ENCODE results near the gene CAPRIN2.

The CAPRIN2 gene, protein sequence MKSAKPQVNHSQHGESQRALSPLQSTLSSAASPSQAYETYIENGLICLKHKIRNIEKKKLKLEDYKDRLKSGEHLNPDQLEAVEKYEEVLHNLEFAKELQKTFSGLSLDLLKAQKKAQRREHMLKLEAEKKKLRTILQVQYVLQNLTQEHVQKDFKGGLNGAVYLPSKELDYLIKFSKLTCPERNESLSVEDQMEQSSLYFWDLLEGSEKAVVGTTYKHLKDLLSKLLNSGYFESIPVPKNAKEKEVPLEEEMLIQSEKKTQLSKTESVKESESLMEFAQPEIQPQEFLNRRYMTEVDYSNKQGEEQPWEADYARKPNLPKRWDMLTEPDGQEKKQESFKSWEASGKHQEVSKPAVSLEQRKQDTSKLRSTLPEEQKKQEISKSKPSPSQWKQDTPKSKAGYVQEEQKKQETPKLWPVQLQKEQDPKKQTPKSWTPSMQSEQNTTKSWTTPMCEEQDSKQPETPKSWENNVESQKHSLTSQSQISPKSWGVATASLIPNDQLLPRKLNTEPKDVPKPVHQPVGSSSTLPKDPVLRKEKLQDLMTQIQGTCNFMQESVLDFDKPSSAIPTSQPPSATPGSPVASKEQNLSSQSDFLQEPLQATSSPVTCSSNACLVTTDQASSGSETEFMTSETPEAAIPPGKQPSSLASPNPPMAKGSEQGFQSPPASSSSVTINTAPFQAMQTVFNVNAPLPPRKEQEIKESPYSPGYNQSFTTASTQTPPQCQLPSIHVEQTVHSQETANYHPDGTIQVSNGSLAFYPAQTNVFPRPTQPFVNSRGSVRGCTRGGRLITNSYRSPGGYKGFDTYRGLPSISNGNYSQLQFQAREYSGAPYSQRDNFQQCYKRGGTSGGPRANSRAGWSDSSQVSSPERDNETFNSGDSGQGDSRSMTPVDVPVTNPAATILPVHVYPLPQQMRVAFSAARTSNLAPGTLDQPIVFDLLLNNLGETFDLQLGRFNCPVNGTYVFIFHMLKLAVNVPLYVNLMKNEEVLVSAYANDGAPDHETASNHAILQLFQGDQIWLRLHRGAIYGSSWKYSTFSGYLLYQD

DNA sequence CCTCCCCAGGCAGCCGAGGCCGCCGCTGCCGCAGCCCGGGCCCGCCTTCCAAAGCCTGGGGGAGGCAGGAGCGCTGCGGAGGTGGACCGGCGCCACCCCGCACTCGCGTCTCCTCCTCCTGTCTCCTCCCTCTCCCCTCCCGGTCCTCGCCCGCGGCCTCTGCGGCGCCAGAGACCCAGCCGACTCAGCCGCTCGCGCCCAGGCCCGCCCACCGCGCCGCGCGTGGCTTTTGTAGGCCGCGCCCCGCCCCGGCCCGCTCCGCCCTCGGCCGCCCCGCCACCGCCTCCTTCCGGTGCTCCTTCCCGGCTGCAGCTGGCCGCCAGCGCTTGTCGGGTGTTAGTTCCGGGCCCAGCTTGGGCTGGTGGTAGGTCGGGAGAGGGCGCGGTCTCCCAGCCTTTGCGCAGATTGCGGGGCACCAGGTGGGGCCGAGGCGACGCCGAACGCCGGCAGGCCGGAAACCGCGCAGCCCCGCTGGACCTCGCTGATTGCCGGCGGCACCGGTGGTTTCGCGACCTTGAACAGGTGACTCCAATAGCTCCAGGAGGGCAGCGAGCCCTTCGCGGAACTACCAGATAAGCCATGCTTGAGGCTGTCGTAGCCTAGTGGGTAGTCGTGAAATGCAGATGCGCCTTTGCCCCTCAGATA lies at the start of gene CAPRIN2:
Gene CAPRIN2, minus strand, starts transcription at position 202 of the 645 bp plus-strand sequence. CDS start 1,431 bp downstream, outside the sequence.
- DNase-seq (ENCODE audit: low read depth in 2 of 2), result peak; percentile 90

DNA sequence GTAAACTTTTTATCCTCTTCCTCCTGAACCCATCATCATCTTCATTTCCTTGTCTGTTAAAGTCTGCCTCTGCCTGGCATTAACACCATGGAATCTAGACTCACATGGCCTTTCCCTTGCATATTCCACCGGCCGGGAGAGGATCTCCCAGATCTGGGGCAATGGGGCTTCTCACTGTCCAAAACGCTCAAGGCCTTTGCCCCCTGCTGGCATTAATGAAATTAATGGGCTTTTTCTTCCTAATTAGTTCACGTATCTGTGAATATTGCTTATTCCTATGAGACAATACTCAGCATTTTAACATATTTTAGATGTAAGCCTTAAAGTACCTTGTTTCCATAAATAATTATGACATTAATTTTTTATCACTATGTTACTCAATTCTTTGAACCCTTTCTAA lies 42.9 kb upstream of the CAPRIN2 start:
- no peak for DNase-seq (ENCODE audit: low read depth in 2 of 2)

DNA sequence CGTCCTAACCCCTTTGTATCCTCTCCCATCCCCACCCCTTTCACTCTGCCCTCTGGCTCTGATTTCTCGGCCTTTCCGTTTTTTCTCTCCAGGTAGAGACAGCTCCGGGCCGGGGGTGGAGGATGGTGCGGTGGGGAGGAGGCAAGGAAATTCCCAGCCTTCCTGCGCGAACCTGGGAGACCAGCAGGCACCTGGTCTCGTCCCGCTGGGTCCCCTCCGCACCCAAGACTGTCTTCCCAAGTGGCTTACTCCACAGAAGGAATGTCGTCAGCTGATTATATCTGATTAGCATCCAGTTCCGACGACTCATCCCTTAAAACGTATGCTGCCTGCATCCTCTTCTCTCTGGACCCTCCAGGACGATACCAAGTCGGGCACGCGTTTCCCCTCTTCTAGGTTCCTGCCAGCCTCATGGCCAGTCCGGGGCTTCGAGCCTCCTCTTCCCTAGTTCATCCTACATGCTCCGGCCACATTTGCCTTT lies 42.2 kb upstream of the CAPRIN2 start:
- no peak for DNase-seq (ENCODE audit: low read depth in 2 of 2)

DNA sequence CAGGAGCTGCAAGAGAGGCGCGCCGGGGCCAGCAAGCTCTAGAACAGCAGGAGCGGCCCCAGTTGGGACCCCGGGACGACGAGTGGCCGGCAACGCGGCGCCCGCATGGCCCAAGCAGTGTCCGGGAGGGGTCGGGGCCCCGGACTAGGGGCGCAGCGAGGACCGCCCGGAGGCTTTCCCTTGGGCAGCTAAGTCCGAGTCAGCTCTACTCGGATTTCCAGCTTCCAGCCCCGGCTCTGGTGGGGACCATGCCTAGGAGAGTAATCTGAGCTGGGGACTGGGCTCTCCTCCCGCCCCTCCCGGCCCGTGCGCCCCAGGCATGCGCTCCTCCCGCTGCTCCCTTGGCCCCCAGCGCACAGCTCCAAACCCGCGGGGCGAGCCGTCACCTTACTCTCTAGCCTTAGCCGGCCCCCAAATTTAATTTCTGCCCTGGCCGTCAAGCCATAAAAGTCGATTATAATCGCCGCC lies 41.6 kb upstream of the CAPRIN2 start:
- no peak for DNase-seq (ENCODE audit: low read depth in 2 of 2)

DNA sequence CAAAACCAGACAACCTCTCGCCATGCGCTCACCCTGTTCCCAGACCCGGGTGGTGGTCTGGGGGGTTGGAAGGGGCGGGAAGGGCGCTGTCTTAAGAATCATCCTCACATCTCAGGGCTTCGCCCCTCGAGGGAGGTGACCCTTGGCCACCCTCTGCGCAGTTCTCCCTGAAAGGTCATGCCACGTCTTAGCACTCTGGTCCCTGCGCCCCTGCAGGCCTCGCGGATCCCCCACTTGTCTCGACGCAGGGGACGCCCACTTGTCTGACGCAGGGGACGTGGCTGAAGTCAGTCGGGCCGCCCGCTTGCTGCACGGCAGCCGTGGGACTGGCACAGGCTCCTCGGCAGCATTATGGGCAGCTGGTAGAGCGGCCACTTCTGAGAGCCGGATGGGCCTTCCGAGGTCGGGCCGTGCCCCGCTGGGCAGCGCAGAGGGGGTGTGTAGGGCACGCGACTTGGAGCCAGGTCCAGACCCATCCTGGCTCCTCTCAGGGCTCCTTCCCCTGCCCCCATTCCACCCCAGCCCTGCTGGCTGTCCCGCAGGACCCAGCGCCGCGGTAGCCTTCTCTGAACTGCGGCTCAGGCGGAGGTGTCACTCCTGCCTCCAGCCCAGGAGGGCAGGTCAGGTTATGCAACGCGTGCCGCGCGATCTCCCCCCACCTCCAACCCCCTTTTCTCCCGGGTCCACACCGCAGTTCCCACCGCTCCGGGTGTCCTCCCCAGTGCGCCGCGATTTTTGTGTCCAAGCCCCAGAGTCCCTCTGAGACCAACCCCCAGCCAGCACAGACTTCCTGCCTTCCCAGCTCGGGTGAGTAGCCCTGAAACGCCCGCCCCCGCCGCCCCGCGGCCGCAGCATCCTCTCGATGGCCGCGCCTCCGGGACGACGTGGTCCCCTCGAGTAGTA lies 40.9 kb upstream of the CAPRIN2 start:
- DNase-seq (ENCODE audit: low read depth in 2 of 2), result peak; percentile 66 to 74

DNA sequence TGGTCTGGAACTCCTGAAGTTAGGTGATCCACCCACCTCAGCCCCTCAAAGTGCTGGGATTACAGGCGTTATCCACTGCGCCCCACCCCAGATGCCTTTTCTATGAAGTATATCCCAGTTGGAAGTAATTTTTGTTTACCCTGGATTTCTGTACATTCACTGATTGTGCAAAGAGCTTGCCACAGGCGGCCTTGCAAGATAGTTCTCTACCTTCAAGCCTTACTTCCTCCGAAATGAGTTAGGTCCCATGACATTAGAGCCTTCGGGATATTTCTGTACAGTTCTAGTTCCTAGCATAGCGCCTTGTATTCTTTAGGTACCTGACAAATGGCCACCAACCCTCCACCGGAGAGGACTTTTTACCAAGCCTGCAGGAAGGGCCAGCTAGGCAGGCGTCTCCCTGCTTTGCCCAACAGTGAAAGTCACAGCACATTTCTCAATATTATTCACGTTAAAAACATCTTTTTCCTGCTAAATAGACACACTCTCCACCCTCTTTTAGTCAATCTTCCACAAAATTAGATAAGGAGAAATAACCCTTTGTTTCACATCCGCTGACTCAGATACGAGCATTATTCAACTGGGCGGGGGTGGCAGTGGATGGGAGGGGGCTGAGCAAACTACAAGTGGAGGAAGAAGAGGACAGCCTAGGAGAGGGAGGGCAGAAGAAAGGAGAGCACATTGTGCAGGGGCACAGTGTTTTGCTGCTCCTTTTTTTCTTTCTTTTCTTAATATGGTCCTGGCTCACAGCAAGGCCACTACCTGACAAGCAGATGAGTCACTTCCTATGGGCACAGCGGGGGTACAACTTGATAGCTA lies 40.0 kb upstream of the CAPRIN2 start:
- DNase-seq (ENCODE audit: low read depth in 2 of 2), result peak; percentile 13 to 33

DNA sequence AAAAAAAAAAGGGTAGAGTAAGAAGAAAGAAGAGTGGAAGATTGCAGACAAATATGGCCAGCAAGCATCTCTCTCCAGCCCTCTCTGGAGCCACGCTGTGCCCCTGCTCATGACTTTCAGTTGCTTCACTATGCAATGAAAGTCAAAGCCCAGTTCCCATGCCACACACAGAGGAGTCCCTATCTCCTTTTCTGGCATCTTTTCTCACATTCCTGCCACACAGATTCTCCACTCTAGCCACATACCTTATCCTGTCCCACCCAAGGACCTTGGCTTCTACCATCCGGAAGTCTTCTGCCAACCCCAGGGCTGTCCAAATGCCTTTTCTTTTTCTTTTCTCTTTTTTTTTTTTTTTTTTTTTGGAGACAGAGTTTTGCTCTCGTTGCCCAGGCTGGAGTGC lies 39.3 kb upstream of the CAPRIN2 start:
- DNase-seq (ENCODE audit: low read depth in 2 of 2), result no peak

DNA sequence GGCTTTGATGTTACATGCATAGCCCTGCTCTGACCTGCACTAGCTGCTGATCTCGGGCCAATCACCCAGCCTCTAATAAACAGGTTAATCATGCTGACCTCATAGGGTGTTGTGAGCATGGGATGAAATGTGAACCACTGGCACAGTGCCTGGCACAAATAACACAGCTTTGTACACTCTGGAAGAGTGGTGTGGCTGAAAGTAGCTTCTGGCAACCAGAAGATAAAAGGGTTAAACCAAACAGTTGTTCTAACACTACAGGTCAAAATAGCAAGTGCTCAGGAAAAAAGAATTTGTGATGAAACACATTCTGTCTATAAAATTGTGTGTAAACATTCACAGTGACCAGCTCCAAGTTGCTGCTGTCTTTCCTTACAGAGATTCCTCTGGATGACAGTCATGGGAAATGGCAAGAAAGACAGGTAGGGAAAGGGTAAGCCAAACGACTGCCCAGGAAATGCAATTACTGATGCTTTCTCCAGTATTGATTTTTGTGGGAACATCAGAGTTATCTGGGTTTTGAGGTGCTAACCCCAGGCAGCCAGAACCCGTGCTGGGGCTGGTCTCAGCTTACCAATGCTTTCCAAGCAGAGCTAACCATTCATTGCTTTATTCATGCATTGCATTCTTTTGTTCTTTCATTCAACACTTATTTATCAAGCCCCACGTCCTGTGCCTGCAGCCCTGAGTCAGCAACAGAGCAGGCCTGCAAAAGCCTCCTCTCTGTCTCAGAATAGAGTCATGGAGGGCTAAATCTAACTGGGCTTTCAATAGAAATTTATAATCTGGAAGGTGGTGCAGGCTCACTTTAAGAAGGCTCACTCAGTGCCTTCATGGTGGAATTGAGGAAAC lies 38.1 kb upstream of the CAPRIN2 start:
- no peak for DNase-seq (ENCODE audit: low read depth in 2 of 2)

DNA sequence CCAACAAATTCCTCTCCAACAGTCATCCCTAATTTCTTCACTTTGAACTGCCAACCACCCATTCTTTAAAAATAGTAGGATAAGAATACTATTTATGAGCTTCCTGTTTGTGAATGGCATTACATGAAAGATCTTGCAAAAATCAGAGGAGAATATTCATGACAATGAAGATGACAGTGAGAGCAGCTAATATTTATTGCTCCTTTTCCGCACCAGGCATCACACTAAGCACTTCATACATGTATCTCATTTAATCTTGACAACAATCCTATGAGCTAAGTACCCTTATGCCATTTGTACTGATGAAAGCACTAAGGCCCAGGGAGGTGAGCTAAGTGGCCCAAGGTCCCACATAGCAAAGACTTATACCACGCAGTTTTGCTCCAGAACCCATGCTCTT lies 37.3 kb upstream of the CAPRIN2 start:
- no peak for DNase-seq (ENCODE audit: low read depth in 2 of 2)

DNA sequence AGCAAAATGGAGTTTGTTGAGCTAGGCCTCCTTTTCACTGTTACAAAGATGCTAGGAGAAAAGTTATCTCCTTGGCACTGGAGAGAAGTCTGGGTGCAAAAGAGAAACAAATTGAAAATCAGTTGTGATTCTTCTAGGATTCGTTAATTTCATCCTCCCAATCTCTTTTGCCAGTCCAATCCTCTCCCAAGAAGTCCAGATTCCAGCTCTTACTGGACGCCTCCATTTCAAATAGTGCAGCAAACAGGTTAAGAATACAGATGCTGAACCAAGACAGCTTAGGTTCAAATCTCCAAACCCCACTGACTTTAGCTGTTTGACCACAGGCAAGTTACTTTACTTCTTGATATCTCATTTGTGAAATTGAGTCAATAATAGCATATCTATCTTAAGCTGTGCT lies 34.0 kb upstream of the CAPRIN2 start:
- no peak for DNase-seq (ENCODE audit: low read depth in 2 of 2)

DNA sequence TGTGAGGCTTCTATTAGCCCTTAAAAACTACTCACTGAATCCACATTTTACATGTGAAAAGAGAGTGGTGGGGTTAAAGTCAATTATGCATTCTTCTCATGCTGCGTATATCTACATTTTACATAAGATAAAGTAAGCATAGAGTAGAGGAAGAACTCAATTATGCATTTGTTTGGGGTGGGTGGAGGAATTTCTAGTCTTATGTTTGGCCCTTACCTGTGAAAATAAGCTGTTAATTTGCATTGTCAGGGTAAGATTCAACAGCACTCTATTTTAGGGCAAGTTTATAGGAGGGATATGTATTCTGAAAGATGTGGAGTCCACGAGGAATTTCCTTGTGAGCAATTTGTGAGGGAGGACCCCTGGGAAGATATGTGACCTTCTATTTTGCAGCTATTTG lies 30.9 kb upstream of the CAPRIN2 start:
- no peak for DNase-seq (ENCODE audit: low read depth in 2 of 2)

DNA sequence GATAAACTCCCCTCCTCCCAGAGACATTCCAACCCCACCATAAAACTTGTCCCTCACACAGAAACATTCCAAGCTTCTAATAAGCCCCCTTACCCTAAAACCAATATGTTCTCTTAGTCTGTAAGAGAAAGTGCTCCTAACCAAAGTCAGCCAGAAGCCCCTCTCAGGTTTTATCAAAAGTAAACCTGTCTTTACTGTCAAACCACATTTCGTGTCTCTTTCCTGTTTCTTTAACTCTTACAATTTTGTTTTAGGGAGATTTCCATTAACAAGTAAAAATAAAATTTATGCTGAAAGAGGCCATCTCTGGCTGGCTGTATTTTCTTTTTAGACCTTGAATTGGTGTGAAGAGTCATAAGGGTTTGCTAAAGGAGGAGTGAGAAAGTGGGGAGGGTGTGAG lies 29.8 kb upstream of the CAPRIN2 start:
- DNase-seq (ENCODE audit: low read depth in 2 of 2), result no peak

DNA sequence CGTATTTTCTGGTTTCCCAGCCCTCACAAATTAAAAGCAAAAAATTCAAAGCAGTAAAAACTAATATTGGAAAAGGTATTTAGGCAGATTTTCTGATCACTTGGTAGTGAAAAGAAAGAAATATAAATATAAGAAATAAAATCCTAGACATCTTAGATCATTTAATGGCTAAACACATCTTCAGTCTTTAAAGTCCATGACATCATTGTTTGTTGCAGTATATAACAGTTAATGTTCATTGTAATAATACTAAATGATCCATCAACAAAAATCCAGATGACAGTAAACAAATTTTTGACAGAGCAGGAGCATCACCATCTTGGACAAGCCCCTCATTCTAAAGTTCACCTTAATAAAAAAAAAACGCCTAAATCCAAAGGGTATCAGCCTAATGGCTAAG lies 29.2 kb upstream of the CAPRIN2 start:
- no peak for DNase-seq (ENCODE audit: low read depth in 2 of 2)

DNA sequence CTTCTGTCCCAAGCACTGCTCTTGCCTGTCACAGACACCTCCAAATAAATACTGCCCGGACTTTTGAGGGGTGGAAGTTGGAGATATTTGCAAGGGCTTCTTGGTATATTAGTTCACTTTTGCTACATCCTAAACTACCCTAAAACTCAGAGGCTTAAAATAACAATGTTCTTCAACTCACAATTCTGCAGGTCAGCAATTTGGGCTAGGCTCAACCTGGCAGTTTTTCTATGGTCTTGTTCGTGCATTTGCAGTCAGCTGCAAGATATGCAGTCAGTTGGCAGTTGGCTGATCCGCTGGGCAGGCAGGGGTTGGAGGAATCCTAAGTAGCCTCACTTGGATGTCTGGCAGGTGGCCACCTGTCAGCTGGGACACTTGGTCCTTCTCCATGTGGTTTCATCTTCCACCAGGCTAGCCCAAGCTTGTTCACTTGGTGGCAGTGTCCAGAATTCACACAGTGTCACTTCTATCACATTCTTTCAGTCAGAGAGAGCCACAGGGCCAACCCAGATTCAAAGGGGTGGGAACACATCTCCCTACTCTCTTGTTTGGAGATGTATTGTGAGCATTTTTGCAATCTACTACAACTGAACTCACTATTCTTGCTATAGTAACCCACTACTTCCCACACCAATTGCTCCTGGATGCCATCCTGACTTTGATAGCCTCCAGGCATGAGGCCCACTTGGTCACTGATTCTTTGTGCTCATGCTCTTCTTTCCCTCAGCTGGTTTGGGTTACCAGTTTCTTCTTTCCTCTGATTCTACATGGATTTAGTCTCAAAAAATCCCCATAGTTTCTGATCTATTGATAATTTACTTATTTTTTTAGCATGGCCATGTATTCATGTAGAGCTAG lies 27.8 kb upstream of the CAPRIN2 start:
- DNase-seq (ENCODE audit: low read depth in 2 of 2), result no peak

DNA sequence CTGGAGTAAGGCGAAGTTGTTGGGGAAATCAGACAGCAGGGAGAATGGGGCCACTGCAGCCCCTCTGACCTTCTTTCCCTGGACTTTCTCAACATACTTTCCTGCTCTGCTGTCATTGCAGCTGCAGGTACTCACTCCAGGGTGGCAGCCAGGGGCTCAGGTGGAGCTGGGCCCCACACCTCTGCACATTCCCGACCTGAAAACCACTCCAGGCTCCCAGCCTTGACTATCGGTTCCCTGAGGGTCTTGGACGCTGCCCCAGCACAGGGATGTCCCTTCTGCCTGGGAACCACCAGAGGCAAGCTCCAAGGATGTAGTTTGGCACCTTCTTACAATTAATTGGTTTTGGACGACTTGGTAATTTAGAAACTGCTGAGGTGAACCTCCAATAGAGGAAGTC lies 24.8 kb upstream of the CAPRIN2 start:
- no peak for DNase-seq (ENCODE audit: low read depth in 2 of 2)

DNA sequence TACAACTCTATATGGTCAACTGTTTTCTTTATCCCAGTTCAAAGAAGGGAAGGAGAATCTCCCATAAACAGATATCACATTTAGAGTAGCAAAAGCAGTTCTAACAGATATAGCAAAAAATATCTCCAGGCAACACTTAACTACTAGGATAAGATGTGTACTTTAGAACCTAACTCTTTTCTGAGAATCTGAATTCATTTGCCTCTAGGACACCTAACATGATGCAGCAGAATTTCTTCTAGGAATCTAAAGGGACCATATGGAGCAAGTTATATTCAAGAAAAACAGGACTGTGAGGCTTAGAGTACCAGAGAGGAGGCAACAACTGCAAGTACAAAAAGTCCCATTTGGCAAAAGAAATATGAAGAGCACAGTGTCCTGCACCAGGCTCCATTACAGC lies 24.4 kb upstream of the CAPRIN2 start:
- DNase-seq (ENCODE audit: low read depth in 2 of 2), result no peak

DNA sequence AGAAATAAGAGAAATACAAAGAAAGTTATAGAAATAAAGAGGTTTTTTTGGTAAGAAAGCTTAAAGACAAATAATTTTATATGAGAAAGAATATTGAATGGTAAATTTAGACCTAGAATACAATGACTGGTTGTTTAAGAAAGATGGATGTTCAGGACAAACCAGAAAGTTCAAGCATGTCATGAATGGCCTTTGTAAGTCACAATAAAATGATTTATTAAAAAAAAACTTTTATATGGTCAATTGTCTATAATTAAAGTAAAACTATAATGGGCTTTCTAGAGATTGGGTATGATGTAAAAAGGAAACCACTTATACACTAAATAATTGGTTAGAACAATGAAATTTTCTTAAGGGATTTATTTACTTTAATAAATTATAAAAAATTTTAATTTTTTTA lies 19.8 kb upstream of the CAPRIN2 start:
- DNase-seq (ENCODE audit: low read depth in 2 of 2), result no peak

DNA sequence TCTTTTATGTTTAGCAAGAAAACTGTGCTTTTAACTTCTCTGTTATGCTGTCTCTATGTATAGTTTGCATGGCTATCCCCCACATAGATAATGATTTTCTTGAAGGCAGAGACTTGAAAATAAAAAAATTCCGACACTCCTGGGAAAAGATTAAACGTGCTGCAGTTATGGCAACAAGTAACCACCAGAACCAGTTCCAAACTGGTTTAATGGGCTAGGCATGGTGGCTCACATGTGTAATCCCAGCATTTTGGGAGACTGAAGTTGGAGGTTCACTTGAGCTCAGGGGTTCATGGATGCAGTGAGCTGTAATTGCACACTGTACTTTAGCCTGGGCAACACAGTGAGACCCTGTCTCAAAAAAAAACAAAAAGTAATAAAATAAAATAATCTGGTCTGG lies 15.1 kb upstream of the CAPRIN2 start:
- DNase-seq (ENCODE audit: low read depth in 2 of 2), result no peak

All from stimulated activated CD8-positive, alpha-beta memory T cell treated with anti-CD3 and anti-CD28 coated beads, Interleukin-2, amount 100 ng/mL, for 48 hours (primary cell).